Measurements from ENCODE around the gene ZGLP1.

Gene ZGLP1

GRCh38 chr19:10255358-10255757, 54.3 kb downstream of the ZGLP1 start:
- Histone ChIP-seq H3K36me3 (ENCODE audit: control insufficient read depth, insufficient read depth, low read length) (peaks cover 53% of the 10 kb centered on the region), H3K27me3 (ENCODE audit: control insufficient read depth, insufficient read depth, low read length) (no peaks in the 10 kb centered on the region), H3K4me3 (ENCODE audit: low read depth, low read length) (no peak overlapping the region), H3K9ac (ENCODE audit: low read length) (no peak overlapping the region), H3K4me1 (ENCODE audit: control insufficient read depth, insufficient read depth, low read length) (peaks cover 7% of the 10 kb centered on the region), H3K27ac (ENCODE audit: low read depth, low read length) (no peak overlapping the region), H3K9me3 (ENCODE audit: control insufficient read depth, insufficient read depth, low read depth, low read length) (no peaks in the 10 kb centered on the region)

Measured in HUES6 (cell line).